Thyroid gland (tissue), 4 donors: ENCODE results near the gene BCR.

Experiments used
- CTCF ChIP-seq, 6 experiments: fragments of 200-600 bp in 3 of 6; fragments of 450-650 bp in 3 of 6; sonication (generic) in 3 of 6; IDR thresholded peaks; one replicate each; pipeline ENCODE4 v1.5.1; 2016 to 2019; ENCODE audit warnings: antibody characterized with exemption in 6 of 6, mild to moderate bottlenecking in 2 of 6, inconsistent platforms in 1 of 6, moderate library complexity in 1 of 6
- POLR2A ChIP-seq, 2 donors: fragments of 450-650 bp; IDR thresholded peaks; one replicate each; pipeline ENCODE4 v1.6.1; 2017; ENCODE audit warnings: antibody characterized with exemption in 2 of 2, mild to moderate bottlenecking in 2 of 2, moderate library complexity in 1 of 2

GRCh38 chr22:23365524-23365923, 185.2 kb downstream of the BCR start:
- no peak for TF ChIP-seq CTCF (IDR thresholded peaks at IDR 0.05)
- no peak for TF ChIP-seq POLR2A (IDR thresholded peaks at IDR 0.05)
